HG03565 (cell line): Measurements from ENCODE around the gene MAP3K9.

Experiments used
- ATAC-seq: cut with Tn5 transposase; IDR thresholded peaks from one replicate; pipeline ENCODE4 v1.9.1; 2021; ENCODE audit warnings: mild to moderate bottlenecking, moderate library complexity; ENCODE audit not compliant: unreplicated experiment

The MAP3K9 gene

DNA sequence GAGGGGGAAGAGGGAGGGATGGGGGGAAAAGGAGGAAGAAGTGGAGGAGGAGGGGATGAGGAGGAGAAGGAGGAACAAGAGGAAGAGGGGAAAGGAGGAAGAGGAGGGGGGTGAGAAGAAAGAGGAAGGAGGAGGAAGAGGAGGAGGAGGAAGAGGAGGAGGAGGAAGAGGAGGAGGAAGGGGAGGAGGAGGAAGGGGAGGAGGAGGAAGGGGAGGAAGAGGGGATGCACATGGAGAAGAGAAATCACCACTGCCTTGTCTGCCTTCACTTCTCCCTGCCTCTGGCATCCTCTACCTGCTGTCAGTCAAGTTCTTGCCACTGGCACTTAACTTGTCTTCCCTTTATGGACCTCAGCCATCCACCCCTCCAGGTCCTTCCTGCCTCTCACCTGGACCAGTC is 107.7 kb downstream of the MAP3K9 start:
- ATAC-seq = no peak

DNA sequence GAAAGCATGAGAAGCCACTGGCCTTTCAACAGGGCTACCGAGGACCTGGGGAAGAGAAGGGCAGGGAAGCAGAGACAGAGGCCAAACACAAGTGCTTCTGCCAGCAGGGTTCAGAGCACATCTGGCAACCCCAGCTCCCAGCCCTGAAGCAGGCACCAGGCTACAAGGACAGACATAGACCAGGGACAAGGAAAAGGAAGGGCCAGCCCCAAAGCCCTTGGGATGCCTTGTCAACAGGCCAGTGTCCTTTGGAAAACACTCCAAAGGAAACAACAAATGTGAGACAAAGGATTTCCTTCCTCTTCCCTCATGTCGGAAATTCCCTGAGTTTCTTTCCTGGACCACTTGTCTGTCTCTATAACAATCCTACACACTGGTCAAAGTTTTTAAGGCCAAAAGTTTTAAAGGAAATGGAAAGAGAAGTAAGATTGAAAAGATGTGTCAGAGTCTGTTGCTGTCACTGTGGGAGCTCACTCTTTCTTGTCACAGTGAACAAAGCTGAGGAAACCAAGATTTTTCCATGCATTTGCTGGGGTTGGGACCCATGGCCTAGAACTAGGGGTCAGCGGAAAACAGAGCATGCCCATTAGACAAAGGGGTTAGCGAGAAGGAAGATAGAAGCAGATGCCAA is 108.2 kb downstream of the MAP3K9 start:
- ATAC-seq = no peak

DNA sequence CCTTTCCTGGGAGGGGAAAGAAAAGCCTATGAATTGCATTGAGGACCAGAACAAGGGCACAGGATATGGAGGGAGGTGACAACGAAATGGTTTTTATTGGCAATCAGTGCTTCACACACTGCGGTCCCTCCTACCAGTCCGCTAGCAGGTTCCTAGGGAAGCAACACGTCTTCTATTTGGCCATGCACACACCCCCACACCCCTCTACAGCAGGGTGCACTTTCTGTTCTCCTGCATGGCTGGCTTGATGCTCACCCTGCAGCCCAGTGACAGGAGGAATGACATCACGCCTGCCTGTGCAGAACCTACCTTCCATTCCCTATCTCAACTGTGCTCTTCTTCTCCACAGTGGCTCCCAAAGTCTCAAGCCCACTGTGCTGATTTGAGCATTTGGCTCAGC is 109.7 kb downstream of the MAP3K9 start:
- no peak for ATAC-seq

DNA sequence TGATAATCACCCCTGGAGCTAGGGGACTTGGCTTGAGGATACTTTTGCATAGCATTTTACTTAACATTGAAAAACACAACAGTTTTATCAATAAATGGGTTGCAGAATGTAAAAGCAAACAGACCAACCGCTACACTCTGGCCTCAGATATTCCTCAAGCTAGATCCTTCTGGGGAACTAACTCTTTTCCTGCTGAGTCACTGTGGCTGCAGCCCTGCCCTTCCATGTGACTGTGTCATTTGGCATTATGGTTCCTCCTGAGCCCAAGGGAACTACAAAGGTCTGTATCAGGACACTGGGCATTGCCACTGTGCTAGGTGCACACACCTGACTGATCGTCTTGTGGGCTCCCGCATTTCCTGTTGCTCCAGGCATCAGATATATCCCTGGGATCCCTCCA is 111.0 kb downstream of the MAP3K9 start:
- ATAC-seq = no peak

DNA sequence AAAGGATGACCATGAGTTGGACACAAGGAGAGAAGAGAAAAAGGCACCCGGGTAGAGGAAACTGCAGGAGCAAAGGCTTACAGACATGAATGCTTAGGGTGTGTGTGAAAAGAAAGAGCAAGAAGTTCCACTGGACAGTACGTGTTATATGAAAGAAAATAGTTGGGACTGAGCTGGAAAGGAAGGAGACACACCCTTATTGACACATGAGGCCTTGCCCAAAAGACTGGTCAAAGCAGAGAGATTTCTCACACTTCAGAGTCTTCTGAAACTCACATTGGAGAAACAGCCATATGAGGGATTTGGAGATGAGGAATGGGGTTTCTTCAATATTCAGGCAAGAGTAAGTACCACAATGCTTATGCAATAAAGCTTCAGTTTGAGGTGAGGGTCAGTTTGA is 111.6 kb downstream of the MAP3K9 start:
- no peak for ATAC-seq

DNA sequence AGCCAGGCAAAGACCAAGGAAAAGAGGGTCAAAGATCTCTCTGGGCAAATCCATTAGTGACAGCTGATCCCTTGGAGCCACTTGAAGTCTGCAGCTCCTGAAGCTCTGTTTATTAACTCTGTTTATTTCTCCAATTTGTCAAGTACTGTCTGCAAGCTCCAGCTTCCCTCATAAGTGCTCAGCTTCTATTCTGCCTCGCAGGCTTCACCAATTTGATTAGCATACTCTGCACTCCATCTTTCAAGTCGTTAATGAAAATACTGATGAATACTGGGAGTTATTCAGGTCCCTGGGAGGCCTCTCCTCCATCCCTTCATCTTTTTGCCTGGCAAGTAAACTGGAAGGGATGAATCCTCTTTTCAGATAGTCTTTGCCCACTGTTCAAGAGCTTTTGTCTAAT is 113.3 kb downstream of the MAP3K9 start:
- ATAC-seq = no peak

DNA sequence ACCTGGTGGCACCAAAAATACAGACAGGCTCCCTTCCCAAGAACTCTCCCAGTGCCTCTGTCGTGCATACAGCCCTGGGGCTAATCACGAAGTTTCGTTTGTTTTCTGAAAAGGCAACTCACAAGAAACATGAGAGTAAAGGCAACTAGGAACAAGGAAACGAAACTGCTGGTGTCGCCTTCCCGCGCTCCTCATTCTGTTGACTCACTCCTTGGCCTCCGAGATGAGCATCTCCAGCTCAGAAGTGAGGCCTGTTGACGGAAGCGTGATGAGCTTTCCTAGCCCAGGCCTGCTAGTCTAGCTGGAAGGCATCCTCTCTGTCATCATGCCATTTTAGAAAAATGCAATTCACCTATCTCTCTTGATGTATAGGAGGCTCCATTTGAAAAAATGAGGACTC is 117.1 kb downstream of the MAP3K9 start:
- no peak for ATAC-seq

DNA sequence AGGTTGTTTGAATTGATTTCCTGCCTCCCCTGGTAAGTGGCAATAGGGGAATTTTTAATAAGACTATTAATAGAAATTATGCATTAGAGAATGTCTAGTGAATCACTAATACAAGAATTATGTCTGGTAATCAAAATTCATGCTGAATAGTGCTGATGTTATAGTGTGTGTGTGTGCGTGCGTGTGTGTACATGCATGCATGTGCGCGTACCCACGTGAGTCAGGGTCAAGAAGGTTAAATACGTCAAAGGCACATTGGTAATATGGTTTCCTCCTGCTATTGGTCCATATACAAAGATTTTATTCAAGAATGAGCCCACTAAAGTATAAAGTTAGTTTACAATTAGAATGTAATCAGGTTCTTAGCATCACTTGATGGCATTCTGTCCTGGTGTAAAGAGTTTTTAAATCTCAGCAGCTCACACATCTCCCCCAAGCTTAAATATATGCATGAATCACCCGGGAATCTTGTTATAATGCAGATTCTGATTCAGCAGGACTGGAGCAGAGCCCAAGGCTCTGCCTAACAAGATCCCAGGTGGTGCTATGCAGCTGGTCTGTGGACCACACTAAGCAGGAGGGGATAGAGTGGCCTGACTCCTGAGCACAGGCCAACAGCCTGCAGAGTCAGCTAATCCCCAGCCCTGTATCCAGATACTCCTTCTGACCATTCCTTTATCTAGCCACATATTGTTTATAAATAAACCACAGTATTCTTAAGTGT is 123.7 kb downstream of the MAP3K9 start:
- no peak for ATAC-seq

DNA sequence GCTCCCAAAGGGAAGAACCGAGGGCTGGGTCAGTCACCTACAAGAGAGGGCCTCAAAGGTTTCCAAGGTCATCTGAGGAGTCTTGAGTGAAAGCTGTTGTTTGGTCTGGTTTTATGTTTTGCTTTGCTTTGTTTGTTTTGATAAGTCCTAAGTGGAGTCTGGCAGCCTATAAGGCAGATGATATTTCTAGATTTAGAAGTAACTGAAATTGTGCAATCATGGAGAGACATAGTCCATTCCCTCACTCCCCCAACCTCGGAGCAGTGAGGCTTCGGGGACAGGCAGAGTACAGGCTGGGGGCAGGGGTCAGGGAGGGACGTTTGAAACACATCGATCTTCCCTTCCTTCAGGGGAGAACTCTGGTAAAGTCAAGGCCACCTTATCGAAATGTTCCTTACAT is 125.3 kb downstream of the MAP3K9 start:
- ATAC-seq = no peak

DNA sequence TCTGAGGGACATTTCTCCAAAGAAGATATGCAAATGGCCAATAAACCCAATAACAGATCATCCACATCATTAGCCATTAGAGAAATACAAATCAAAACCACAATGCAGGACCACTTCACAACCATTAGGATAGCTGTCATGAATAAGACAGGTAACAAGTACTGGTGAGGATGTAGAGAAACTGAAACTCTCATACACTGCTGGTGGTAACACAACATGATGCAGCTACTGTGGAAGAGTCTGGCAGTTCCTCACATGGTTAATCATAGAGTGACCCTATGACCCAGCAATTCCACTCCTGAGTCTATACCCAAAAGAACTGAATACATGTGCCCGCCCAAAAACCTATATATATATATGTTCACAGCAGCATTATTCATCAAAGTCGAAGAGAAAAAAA is 128.6 kb downstream of the MAP3K9 start:
- no peak for ATAC-seq

DNA sequence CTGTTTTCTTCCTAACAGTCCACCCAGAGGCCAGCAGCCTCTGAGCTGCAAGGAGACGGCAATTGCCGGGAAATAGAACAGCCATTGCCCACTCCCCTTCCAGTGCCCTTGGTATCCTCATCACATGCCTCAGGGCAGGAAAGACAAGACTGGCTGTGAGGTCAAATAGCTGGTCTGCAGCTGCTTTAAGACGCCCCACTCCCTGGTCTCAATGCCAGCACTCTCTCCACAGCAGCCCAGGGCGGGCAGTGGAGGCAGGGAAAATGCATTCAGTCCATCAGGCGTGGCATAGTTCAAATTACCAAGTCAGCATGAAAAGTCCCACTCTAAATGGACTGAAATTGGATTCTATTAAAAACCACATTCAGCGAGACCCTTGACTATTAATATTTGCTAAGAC is 132.0 kb downstream of the MAP3K9 start:
- ATAC-seq = no peak
